Left colon (tissue), 2 donors: ENCODE measurements around the gene MXD4. TPM values are rescaled to one million over a fixed set of nuclear protein-coding genes. Genes with fewer than 3 reads are reported as not detected.

Experiments used
- ATAC-seq: fragments of 200-7000 bp; cut with Tn5 transposase; one replicate; pipeline ENCODE4 v1.9.1; 2020; ENCODE audit warnings: mild to moderate bottlenecking, moderate library complexity
- DNase-seq, 2 donors: peaks; one replicate each; pipeline ENCODE4 v3.0.0-alpha.2; 2020
- intact Hi-C, 2 donors: fragments of 100-400 bp; cut with DNase I in 1 of 2; cut with micrococcal nuclease in 1 of 2; formaldehyde crosslinking; loops; one replicate each; pipeline versions ENCODE4 v1.11.2 to v1.14.0; 2022; cut with DNase I, micrococcal nuclease
- total RNA-seq, 2 donors: library from RNA; stranded (reverse); fragmentation: NEBNext Ultra II Directional; extraction: Animal tissue kit (Norgen Biotek cat#: 25700); gene quantifications; one replicate each; pipeline ENCODE4 v1.2.1, GENCODE V29; 2021
- donor health status: DM: no; HTN: no; CAD: no.
- donor health status: DM: yes; HTN: yes; CAD: no.

MXD4 gene
- total RNA-seq, 2 donors from 2014 or later = 33.1 to 49.8 TPM

DNA sequence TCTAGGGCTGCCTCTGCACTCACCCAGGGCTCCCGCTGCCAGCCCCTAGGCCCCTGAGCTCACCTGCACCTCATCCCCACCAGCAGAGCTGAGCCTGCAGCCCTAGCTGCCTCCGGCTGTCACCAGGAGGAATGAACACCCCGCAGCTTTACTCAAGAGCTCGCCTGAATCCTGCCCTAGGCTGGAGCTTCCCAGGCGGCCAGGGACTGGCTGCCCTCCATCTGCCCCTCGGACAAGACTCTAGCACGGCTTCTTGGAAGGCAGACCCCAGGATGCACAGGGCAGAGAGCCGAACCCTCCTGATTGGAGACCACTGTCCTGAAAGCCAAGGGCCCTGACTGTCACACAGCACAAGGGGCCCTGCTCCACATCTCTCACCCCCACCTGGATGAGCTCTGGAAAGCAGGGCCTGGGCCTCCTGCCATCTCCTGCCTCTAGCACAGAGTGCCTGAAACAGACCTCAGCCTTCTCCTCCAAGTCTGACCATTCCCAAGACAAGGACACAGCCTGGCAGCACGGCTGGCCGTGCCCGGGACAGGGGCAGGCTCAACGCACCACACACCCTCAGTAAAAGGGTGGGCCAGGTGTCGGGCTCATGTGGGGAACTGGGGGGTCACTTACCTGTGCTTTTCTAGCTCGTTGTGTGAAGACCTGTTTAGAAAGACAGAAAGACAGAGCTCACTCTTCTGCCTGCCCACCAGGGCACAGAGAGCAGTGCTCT lies 4.4 kb downstream of the MXD4 start:
- DNase-seq (peak in 1 of 2 donors; percentile 23), ATAC-seq (no peak)
- intact Hi-C loops = no loop called here

DNA sequence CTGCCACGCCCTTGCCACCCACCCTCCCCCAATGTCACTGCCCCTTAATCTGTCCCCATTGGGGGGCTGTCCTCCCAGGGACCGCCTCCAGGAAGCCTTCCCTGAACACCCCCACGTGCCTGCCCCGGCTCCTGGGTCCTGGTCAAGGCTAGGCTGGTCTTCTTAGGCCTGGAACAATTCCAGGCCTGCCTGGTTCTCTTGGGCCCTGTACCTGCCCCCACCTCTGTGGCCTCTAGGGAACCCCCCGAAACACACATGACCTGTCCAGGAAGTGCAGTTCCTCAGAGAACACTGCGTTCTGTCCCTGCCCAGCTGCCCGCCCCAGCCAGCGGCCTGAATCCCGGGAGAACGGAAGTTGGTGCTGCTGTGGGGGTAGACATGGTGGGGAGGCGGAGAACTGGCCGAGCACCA lies 5.1 kb downstream of the MXD4 start:
- DNase-seq (peak; percentile 7 to 44), ATAC-seq (no peak)
- intact Hi-C loops = no loop called here

DNA sequence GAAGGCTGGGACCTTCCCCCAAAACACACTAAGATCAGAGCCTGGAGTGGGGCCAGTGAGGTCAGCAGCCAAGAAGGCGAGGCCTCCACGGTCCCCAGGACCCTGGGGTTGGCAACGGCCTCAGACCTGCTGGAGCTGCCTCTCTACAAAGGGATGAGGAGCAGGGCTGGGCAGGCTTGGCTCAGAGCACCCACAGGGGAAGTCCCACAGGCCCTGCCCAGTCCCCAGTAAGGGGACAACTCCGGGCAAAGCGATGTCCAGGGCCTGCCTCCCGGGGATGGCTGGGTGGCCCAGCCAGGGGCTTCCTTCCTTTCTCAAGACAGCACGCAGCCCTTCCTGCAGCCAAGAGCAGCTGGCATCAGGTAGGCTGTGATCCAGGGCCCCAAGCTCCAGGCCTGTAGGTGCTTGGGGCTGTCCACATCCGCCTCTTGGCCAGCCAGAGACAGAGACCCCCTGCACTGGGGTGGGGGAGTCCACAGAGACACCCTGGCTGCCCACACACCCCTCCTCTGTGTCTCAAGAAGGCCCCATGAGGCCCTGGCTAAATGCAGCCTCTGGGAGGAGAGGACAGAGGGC lies 5.7 kb downstream of the MXD4 start:
- peak; percentile 6 to 28 for DNase-seq
- intact Hi-C loops = no loop called here
- no peak for ATAC-seq

DNA sequence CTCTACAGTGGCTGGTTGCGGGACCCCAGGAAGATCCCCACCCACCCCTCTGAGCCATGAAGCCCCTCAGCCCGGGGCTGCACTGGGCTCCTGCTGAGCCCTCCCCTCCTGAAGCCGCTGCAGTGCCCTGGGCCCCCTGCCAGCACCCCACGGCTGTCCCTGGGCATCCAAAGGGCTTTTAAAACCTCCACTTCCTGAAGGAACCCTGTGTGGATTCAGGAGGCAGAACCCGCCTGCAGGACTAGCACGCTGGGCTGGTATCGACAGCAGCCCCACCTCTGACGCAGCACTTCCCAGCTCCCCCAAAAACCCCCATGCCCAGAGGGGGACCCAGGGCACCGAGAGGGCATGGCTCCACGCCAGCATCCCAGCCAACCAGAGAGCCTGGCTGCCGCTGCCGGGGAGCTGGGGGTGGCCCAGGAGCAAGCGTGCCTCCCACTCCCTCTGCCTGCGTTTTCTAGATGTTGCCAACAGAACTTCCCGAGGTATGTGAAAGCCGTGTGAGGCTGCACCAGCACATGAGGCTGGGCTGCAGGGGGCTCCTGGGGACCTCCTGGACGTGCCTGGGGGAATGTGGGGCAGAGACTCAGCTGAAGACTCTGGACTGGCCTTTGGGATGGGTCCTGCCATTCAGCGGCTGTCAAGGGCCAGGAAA lies 6.3 kb downstream of the MXD4 start:
- DNase-seq = peak; percentile 14 to 25
- ATAC-seq = no peak
- intact Hi-C loops = no loop called here

DNA sequence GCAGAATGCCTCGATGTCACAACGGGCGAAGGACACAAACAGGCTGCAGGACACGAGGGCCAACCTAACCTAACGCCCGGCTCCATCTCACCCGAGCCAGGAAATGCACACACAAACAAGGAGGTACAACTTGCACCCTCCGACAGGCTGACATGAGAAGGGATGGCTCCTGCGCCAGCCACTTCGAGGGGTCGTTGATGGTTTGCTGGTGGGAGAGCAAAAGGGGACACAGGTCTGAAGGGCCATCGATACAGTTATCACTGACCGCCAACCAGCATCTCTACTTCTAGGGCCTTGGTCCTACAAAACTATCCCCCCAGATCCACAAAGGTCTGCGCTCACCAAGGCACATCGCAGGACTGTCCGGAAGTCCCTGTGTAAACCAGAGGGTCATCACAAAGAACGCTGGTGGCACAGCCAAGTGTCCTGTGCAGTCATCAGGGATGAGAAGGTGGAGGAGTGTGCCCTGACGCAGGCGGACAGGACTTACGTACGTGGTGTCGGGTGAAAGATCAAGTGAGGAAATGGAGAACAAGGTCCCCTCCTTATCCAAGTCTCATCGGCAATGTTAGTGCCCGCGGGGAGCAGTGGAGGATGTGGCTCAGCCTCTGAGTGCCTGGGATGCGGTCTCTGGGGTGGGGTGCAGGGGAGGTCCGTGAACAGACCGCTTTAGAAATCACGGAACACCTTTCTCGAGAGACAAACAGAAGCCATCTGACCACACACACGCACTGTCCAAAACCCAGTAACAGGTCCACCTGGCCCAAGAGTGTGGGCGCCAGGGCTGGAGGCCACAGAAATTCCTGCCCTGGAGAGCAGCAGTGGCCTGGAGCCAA lies 7.0 kb downstream of the MXD4 start:
- DNase-seq (peak in 1 of 2 donors; percentile 23), ATAC-seq (no peak)
- intact Hi-C loops = no loop called here

DNA sequence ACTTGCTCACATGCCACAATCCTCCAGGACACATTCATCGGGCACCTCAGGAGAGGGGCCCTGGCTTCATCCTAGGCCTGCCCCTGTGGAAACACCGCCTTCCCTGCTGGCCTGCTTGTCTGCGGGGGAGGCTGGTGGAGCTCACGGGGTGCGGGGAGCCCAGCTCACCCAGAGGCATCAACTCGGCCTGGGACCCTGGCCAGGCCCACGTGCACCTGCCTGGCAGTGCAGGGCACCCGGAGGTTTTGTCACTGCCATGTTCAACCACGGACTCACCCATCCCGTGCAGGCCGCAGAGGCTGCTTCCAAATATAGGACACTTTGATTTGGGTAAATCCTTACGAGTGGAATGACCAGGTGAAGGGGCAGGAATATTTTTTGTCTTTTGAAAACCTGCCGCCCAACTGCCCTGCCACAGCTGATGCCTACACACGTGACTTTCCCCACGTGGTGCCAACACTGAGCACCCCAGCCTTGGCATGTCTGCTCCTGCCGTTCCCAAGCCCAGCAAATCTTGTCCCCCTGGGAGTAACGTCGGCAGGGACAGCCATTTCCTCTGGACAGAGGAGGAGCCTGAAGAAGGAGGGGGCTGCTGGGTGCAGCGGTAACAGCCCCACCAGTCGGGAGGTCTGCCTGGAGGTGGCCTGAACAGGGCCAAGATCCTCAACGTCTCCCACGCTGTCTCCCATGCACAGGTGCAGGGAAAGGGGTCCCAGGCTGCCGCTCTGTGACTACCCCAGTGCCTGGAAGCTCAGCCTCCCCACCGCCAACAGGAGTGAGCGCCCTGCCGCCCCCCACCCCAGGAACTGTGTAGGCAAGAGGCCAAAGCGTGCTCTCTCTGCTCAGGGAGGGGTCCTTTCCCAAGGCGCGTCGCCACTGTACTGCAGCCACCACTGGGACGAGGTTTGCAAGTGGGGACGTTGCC lies 8.5 kb downstream of the MXD4 start:
- intact Hi-C loops = no loop called here
- DNase-seq (peak; percentile 2 to 10), ATAC-seq (no peak)

DNA sequence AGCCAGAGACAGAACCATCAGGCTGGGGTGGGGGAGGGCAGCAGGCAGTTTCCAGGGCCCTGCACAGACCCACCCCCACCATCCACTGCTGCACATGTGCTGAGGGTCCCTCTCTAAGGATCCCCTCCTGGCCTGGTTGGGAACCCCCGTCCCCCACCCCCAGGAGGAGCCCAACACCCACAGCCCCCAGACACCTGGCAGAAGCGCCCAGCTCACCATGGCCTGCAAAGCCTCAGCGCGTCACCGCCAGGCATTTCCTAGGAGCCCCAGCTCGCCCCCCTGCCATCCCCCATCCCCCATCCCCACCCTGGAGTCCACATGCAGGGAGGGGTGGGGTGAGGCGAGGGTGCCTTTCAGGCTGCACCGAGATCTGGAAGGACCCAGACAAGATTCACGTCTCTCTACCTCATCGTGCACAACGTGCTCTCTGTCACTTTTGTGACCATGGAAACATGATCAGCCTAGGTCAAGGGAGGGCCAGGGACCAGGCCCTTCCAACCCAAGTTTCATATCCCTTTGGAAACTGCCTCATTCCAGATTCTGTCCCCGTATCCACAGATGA lies 9.3 kb downstream of the MXD4 start:
- ATAC-seq (no peak), DNase-seq (peak in 1 of 2 donors; percentile 20)
- intact Hi-C loops = no loop called here

DNA sequence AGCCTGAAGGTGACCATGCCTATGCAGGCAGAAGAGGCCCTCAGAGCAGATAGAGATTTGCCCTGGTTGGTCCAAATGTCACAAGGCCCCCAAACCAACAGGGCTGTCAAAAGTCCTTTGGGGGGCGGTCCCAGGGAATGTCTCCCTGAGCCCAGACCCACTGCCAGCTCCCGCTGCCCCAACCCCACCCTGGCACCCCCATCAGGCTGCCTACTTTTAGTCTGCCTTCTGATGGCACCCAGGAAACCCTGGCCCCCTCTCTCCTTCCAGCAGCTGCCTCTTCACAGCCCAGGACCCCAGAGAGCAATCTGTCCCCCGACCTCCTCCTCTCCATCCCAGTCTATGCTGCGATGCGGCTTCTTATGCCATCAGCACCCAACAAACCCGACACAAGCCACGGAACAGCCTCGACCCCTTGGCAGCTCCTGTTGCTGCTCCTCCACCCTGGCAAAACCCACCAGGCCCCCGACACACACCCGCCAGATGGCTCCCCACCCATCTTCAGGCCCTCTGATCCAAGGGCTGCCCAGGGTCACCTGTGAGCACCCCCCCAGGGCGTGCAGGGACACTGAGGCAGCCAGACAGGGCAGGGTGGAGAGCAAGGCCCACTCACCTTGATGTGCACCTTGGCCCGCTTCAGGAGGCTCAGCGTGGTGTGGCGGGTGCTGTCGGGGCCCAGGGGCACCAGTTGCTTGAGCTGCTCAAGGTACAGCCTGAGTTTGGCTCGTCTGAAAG lies 9.9 kb downstream of the MXD4 start:
- intact Hi-C loops = no loop called here
- peak in 1 of 2 donors; percentile 19 for DNase-seq
- no peak for ATAC-seq

DNA sequence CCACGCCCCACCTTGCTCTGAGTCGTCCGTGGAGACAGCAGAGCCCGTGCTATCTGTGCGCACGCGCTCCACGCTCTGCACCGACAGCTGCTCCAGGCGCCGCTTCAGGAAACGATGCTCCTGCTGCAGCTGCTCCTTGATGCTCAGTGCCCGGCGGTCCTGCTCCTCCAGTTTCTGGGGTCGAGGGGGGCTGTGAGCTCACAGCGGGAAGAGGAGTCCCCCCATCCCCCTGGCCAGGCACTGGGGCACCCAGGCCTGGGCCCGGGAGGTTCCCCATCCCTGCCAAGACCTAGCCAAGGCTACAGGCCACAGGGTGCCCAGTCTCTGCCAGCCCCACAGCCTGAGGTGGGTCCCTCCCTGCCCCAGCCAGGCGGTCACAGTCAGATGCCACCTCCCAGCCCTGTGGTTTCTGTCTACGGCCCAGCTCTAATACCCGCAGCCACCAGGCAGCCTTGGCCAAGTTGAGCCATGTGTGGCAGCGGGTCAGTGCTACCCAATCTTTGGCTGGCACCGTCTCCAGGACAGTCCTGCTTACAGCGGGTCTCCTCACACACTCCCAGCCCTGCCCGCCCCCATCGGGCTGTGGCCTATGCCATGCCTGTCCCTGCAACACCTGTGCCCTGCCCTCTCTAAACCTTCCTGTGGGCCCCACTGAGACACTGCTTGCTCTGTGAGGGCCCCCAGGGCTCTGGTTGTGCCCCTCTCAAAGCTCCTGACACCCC lies 10.7 kb downstream of the MXD4 start:
- DNase-seq = peak in 1 of 2 donors; percentile 5
- intact Hi-C loops = no loop called here
- no peak for ATAC-seq

DNA sequence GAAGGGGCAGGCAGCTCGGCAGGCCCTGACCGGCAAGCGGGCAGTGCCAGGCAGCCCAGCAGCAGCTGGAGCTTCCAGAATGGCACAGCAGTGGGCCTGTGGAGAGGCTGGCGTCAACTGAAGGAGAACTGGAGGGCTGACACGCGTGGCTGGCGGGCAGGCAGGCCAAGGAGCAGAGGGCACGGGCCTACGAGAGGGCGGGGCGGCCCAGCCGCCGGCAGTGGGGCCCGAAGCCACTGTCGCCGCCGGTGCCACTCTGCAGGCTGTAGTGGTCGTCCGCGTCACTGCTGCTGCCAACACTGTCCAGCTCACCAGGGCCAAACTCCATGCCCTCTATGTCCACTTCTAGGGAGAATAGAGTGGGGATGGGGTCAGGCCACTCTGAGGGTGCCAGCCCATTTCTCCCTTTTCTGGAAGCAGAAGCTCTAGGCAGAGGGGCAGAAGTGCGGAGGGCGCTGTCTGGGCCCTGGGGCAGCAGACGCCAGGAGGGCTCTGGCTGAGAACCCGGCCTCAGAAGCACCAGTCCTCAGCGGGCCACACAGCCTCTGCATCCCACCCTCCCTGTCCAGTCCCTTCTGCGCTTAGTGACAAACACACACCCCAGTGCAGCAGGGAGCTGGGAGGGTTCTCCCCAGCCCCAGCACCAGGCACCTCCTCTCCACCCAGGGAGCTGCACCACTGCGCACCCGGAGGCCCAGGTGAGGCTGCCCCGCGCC lies 11.4 kb downstream of the MXD4 start:
- no peak for DNase-seq
- ATAC-seq = no peak
- intact Hi-C loops = no loop called here

DNA sequence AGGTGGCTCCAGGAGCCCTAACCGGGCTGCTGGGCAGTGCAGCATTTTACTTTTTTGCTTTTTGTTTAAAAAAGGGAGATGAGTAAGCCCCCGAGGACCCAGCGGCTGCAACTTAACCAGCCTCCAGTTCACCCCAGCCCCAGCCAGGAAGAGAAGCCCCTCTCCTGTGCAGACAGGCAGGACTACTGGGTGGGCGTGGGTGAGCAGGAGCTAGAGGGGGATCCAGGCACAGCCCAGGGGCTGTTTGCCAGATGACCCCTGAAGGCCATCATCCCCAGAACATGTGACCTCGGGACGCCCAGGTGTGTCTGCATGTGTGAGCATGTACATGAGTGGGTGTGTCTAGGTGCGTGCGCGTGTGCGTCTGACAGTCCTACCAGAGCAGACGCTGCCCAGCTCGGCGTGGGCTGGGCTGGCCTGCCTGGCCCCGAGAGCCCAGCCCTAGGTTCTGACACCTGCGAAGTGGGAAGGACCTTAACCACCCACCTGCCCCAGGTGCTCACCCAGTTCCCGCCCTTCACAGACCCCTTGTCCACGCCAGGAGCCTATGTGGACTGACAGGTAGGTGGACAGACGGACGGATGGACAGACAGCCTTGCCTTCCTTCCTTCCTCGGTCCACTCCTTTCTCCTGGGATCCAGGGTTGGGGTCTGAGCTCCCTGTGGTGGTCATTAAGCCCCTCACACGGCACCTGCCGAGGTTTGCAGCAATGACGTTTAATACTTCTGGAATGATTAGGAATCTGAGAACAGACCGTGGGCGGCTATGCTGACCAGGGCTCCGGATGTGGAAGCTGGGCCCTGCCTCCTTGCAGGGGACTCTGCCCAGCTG lies 12.2 kb downstream of the MXD4 start:
- ATAC-seq (no peak), DNase-seq (no peak)
- intact Hi-C loops = no loop called here

DNA sequence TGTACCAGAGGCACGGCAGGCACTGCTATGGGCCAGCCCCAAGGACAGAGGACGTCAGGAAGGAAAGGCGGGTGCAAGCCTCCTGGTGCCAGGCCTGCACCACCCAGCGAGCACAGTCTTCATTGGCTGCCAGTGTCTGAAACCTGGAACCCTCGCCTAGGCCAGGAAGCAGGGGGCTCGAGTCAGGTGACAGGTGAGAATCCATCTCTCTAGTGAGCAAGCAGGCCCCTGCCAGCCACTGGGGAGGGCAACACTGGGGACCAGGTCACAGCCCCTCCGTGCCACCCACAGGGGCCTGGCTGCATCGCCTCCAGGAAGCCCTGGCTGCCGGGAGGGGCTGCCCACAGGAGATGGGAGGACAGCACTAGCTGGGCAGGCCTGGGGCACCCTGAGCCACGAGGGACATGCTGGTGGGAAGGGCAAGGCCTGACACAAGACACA lies 13.1 kb downstream of the MXD4 start:
- DNase-seq (no peak), ATAC-seq (no peak)
- intact Hi-C loops = no loop called here

DNA sequence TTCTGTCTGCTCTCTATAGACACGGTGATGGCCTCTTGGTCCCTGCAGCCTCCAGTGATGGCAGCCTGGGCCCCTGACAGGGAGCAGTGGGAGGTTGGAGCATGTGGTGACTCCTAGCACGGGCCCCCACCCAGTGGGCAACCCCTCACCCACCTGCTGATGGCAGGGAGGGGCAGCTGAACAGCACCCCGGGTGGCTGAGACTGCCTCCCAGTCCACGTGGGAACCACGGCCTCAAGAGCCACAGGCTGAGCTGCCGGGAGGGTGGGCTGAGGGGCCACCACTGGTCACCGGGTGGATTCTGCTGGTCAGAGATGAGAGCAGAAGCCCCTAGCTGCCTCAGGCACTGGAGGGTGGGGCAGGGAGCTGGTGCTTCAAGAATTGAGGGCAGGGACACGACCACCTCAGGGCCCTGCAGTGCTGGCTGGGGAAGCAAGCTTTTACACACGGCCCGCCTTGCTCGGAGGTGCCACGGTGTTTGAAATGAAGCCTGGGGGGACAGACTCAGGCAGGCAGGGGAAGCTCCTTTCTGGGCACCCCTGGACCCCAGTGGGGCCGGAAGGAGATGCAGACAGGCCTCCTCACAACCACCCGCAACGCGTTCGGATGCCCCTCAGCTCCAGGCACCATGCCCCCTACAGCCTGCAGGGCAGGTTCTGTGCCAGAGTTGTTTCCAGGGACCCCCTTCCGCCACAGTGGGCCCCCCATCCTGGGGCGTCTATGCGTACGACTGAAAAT lies 13.7 kb downstream of the MXD4 start:
- DNase-seq (no peak), ATAC-seq (peak; percentile 4)
- intact Hi-C loops = no loop called here

DNA sequence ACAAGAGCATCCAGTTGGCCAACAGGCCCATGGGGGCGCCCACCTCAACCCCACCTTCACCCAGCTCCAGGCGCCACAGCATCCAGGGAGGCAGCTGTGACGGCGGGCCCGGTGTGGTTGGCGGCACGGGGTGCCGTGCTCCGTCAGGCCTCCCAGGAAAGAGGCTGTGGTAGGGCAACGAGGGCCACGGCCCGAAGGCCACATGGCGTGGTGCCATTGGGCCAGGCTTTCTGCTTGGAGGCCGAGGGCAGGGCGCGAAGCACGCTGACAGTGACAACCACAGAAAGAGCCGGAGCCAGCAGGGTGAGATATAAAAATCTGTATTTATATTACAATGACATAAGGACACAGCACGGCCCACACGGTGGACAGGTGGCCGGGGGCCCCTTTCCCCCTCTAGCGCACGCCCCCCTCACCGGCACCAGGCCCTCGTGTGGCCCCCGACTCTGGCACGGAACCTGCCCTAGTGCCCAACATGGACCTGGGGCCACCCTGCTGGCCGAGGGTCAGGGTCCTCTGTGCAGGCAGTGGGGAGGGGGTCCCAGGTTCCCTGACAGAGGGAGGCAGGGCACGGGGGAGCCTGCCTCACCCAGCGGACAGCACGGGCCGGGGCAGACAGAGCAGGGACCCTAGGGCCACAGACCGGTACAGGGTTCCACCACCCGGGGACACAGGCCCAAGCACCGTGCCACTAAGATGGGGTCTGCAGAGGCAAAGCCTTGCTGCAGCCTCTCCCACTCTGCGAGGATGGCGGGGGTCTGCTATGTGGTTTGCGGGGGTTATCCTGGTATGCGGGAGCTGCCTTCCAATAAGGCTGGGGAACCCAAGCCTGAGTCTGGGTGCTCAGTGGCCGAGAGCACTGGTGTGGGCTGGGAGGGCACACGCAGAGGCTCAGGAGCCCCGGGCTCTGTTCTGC lies 14.5 kb downstream of the MXD4 start:
- intact Hi-C loops = no loop called here
- ATAC-seq = no peak
- peak in 1 of 2 donors; percentile 4 for DNase-seq
